ENCODE data around the gene TTF2. TPM values are rescaled to one million over a fixed set of nuclear protein-coding genes. Genes with fewer than 3 reads are reported as not detected.

The TTF2 gene
- polyA plus RNA-seq, 1 donor (not counting 4 experiments of a cell fraction or from before 2014, with no cell fraction given) = 23.0 TPM

- no peak overlapping the region for H3K4me3 ChIP-seq (ENCODE audit: control insufficient read depth in 2 of 3, extremely low read depth in 1 of 3, insufficient read depth in 2 of 3, low read depth in 1 of 3, low read length in 3 of 3)
- H3K27ac ChIP-seq (ENCODE audit: control insufficient read depth, insufficient read depth, low read length) = no peak overlapping the region
- no peaks in the 10 kb centered on the region for H3K27me3 ChIP-seq (ENCODE audit: control insufficient read depth, extremely low read depth, insufficient read depth, low read length)
- dilution Hi-C loops (cut with MboI; ENCODE audit: extremely low pct_ligation_motif_present, low sequenced_read_pairs) = no loop called here
- H2AFZ ChIP-seq (ENCODE audit: control insufficient read depth, low read length) = no peak overlapping the region
- no peaks in the 10 kb centered on the region for H3K9me1 ChIP-seq (ENCODE audit: control insufficient read depth, extremely low read depth, insufficient read depth, low read length)
- no peaks in the 10 kb centered on the region for H4K20me1 ChIP-seq (ENCODE audit: control insufficient read depth, extremely low read depth, insufficient read depth, low read length)
- no peak for DNase-seq (ENCODE audit: low read depth, low spot score)
- no peak overlapping the region for H3K9ac ChIP-seq (ENCODE audit: control insufficient read depth, extremely low read depth, insufficient read depth, low read length)
- H3K4me2 ChIP-seq (ENCODE audit: control insufficient read depth, extremely low read depth, insufficient read depth, low read depth, low read length) = no peak overlapping the region
- no peaks in the 10 kb centered on the region for H3K9me3 ChIP-seq (ENCODE audit: control insufficient read depth, low read depth, low read length)
- H3K36me3 ChIP-seq (ENCODE audit: control insufficient read depth in 2 of 2, extremely low read depth in 1 of 2, insufficient read depth in 2 of 2, low read length in 2 of 2) = peaks cover 0 to 11% of the 10 kb centered on the region in 2 experiments
- H3K4me1 ChIP-seq (ENCODE audit: control insufficient read depth, extremely low read depth, insufficient read depth, low read length) = no peaks in the 10 kb centered on the region
- no peak for TF ChIP-seq EZH2 (IDR thresholded peaks at IDR 0.05; ENCODE audit: low read length)
- TF ChIP-seq CTCF (optimal IDR thresholded peaks at IDR 0.05 in 1 of 3, IDR thresholded peaks at IDR 0.05 in 1 of 3, conservative IDR thresholded peaks at IDR 0.05 in 1 of 3; ENCODE audit: extremely low read depth in 1 of 3, insufficient read depth in 2 of 3, low read length in 3 of 3) = no peak
- no peak for FAIRE-seq
- peaks cover 5% of the 10 kb centered on the region for H3K79me2 ChIP-seq (ENCODE audit: control insufficient read depth, insufficient read depth, low read length)
Measured at GRCh38 chr1:117069220-117069844, 9.2 kb downstream of the TTF2 start.

- Histone ChIP-seq H3K9me1 (ENCODE audit: control insufficient read depth, extremely low read depth, insufficient read depth, low read length) (no peaks in the 10 kb centered on the region), H4K20me1 (ENCODE audit: control insufficient read depth, extremely low read depth, insufficient read depth, low read length) (no peaks in the 10 kb centered on the region), H3K9me3 (ENCODE audit: control insufficient read depth, low read depth, low read length) (no peaks in the 10 kb centered on the region), H3K36me3 (ENCODE audit: control insufficient read depth in 2 of 2, extremely low read depth in 1 of 2, insufficient read depth in 2 of 2, low read length in 2 of 2) (peaks cover 1 to 13% of the 10 kb centered on the region in 2 experiments), H3K27ac (ENCODE audit: control insufficient read depth, insufficient read depth, low read length) (no peak overlapping the region), H3K27me3 (ENCODE audit: control insufficient read depth, extremely low read depth, insufficient read depth, low read length) (no peaks in the 10 kb centered on the region), H3K4me2 (ENCODE audit: control insufficient read depth, extremely low read depth, insufficient read depth, low read depth, low read length) (no peak overlapping the region), H3K79me2 (ENCODE audit: control insufficient read depth, insufficient read depth, low read length) (peaks cover 5% of the 10 kb centered on the region), H3K9ac (ENCODE audit: control insufficient read depth, extremely low read depth, insufficient read depth, low read length) (no peak overlapping the region), H3K4me3 (ENCODE audit: control insufficient read depth in 2 of 3, extremely low read depth in 1 of 3, insufficient read depth in 2 of 3, low read depth in 1 of 3, low read length in 3 of 3) (no peak overlapping the region), H3K4me1 (ENCODE audit: control insufficient read depth, extremely low read depth, insufficient read depth, low read length) (no peaks in the 10 kb centered on the region), H2AFZ (ENCODE audit: control insufficient read depth, low read length) (no peak overlapping the region)
- dilution Hi-C loops (cut with MboI; ENCODE audit: extremely low pct_ligation_motif_present, low sequenced_read_pairs) = no loop called here
- TF ChIP-seq EZH2 (IDR thresholded peaks at IDR 0.05; ENCODE audit: low read length) (no peak), CTCF (optimal IDR thresholded peaks at IDR 0.05 in 1 of 3, IDR thresholded peaks at IDR 0.05 in 1 of 3, conservative IDR thresholded peaks at IDR 0.05 in 1 of 3; ENCODE audit: extremely low read depth in 1 of 3, insufficient read depth in 2 of 3, low read length in 3 of 3) (no peak)
- FAIRE-seq (no peak), DNase-seq (ENCODE audit: low read depth, low spot score) (no peak)
Measured at GRCh38 chr1:117070124-117070523, 10.0 kb downstream of the TTF2 start.

Data from keratinocyte (primary cell).